Activated T-cell treated with anti-CD3 and anti-CD28 coated beads, Interleukin-2, amount 50 U/mL, for 4 hours (primary cell): ENCODE results near the gene CYB5R2. TPM values are rescaled to one million over a fixed set of nuclear protein-coding genes. Genes with fewer than 3 reads are reported as not detected.

Experiments
- ATAC-seq, 2 donors: fragments of 200-7000 bp; cut with Tn5 transposase; one replicate each; pipeline ENCODE4 v1.10.0; 2021
- DNase-seq: peaks from one replicate; pipeline ENCODE4 v3.0.0-alpha.2; 2020
- H3K27me3 Mint-ChIP-seq: one replicate; pipeline ENCODE4 v1.8.0; 2021; ENCODE audit warnings: low read depth, mixed read lengths
- H3K36me3 Mint-ChIP-seq: one replicate; pipeline ENCODE4 v1.8.0; 2022; ENCODE audit warnings: mixed read lengths; ENCODE audit not compliant: insufficient read depth
- H3K4me1 Mint-ChIP-seq: one replicate; pipeline ENCODE4 v1.8.0; 2021; ENCODE audit warnings: low read depth, mixed read lengths
- H3K4me3 Mint-ChIP-seq: one replicate; pipeline ENCODE4 v1.8.0; 2021; ENCODE audit warnings: mild to moderate bottlenecking, moderate library complexity, mixed read lengths
- H3K9me3 Mint-ChIP-seq: one replicate; pipeline ENCODE4 v1.8.0; 2021; ENCODE audit warnings: mixed read lengths
- total RNA-seq, 3 donors: library from RNA; stranded (reverse); gene quantifications; one replicate each; pipeline ENCODE4 v1.2.1, GENCODE V29; 2021

Gene CYB5R2
- under 1 TPM; 0.63 to 0.71 (median 0.63) TPM for total RNA-seq

DNA sequence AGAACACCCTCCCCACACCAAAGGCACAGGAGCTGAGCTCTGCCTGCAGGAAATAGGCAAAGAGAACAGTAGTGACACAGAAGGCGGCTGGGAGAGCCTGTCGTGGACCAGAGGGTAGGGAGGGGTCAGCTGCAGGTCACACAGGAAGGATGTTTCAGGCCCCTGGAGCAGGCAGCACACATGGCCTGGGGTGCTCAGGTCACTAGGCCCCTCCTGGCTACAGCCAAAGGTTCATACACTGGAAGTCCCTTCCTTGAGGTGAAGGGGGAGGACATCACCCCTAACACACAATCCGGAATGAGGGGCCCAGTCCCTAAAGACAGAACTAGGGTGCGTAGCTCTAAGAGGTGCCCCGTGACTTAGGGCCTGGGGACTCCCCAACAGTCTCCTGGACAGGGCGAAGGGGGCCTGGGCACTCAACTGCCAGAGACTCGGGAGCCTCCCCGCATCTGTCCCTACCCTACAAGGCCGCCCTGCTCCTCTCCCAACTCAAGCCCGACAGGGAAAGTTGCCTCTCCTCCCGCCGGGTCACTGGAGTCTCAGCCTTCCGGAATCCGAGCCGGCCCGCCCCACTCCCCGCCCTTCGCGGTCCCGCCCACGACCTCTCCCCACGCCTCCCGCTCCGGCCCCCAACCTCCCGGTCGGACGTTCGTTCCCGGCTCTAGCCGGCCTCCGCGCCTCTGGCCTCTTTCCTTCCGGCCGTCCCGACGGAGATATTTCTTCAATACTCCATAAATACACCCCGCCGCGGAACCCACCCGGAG, at the start of gene CYB5R2:
Gene CYB5R2 (minus strand): TSS at position 541 of the 764 bp plus-strand sequence. CDS start 675 bp downstream, outside the sequence.
- no peaks in the 10 kb centered on the region for H3K9me3 Mint-ChIP-seq
- no peaks in the 10 kb centered on the region for H3K36me3 Mint-ChIP-seq
- ATAC-seq (peak; percentile 4 to 13), DNase-seq (no peak)
- peaks cover 8% of the 10 kb centered on the region for H3K4me1 Mint-ChIP-seq
- H3K27me3 Mint-ChIP-seq = peaks cover 50% of the 10 kb centered on the region
- peak within 1 kb of the TSS; percentile 62 for H3K4me3 Mint-ChIP-seq

DNA sequence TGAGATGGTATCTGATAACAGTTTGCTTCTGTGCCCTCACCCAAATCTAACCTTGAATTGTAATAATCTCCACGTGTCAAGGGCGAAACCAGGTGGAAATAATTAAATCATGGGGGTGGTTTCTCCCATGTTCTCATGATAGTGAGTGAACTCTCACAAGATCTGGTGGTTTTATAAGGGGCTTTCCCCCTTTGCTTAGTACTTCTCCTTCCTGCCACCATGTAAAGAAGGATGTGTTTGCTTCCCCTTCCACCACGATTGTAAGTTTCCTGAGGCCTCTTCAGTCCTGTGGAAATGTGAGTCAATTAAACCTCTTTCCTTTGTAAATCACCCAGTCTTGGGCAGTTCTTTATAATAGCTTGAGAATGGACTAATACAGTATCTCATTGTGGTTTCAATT, 41.5 kb upstream of the CYB5R2 start:
- no peak for DNase-seq

DNA sequence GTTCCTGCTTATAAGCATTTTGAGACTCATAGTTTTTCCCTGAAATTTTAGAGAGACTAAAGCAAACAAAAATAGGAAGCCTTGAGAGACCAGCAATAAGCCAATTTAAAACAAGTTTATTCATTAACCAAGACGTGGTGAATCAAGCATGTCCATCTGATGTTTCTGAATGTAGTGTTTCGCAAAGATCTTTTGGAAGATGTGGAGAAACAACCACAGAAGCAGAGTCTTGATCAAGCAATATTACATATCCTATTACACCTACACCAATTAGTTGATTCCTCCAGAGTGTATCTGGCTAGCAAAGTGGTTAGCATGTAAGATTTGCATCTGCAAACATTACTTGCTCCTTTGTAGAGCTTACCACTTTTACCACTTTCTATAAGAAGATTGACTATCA, 33.1 kb upstream of the CYB5R2 start, which contains the start of gene OVCH2:
Gene OVCH2 (minus strand): TSS at position 101 of the 400 bp plus-strand sequence. CDS start 83 bp downstream, at position 18.
- H3K4me3 Mint-ChIP-seq = no peak within 1 kb of the TSS

More for the DNA sequence above, 41.5 kb upstream of the CYB5R2 start:
- no peak for ATAC-seq
- Mint-ChIP-seq H3K4me3 (no peak overlapping the region), H3K9me3 (no peaks in the 10 kb centered on the region), H3K36me3 (no peaks in the 10 kb centered on the region), H3K4me1 (no peaks in the 10 kb centered on the region), H3K27me3 (peaks cover 25% of the 10 kb centered on the region)

DNA sequence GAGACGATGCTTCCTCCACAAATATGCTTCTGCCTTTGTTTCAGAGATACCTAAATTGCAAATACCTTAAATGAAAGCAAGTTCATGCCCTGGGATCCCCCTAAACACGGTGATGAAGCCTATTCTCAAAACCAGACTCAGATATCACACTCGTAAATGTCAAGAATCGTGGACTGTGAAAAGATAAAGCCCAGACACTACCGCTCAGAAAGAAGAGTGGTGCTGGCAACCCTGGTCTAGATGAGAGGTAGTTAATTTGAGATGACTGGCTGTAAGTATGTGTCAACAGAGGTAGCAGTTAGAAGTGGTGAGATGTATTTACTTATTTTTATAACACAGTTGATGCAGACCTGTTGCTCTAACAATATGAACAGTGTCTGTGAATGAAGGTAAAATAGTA, 30.4 kb upstream of the CYB5R2 start:
- DNase-seq = no peak
- H3K4me3 Mint-ChIP-seq = no peak overlapping the region
- H3K9me3 Mint-ChIP-seq = no peaks in the 10 kb centered on the region
- H3K36me3 Mint-ChIP-seq = no peaks in the 10 kb centered on the region
- no peaks in the 10 kb centered on the region for H3K4me1 Mint-ChIP-seq
- peaks cover 23% of the 10 kb centered on the region for H3K27me3 Mint-ChIP-seq
- no peak for ATAC-seq

More for the DNA sequence above, 33.1 kb upstream of the CYB5R2 start, which contains the start of gene OVCH2:
- Mint-ChIP-seq H3K36me3 (no peaks in the 10 kb centered on the region), H3K27me3 (peaks cover 33% of the 10 kb centered on the region), H3K9me3 (no peaks in the 10 kb centered on the region), H3K4me1 (no peaks in the 10 kb centered on the region)
- no peak for ATAC-seq
- DNase-seq = no peak

DNA sequence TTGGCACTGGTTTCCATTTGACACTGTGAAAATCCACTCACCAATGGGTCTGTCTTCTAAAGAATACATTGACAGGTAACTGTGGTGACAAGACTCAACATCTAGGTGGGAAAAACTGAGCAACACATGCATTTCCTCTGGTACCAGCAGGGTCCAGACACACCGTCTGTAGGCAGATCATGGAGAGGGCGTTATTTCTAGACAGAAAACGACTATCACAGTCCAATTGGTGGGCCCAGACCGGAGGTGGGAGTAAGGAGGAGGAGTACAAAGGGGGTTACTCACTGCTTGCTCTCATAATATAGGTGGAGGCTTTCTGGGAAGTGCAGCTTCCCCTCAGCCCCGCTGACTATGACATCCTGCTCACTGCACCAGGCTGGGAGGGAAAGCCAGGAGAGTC, 23.1 kb upstream of the CYB5R2 start:
- no peak for DNase-seq
- no peaks in the 10 kb centered on the region for H3K9me3 Mint-ChIP-seq
- H3K36me3 Mint-ChIP-seq = no peaks in the 10 kb centered on the region
- H3K4me3 Mint-ChIP-seq = no peak overlapping the region
- no peaks in the 10 kb centered on the region for H3K4me1 Mint-ChIP-seq
- ATAC-seq = peak; percentile 71 to 76
- peaks cover 29% of the 10 kb centered on the region for H3K27me3 Mint-ChIP-seq

DNA sequence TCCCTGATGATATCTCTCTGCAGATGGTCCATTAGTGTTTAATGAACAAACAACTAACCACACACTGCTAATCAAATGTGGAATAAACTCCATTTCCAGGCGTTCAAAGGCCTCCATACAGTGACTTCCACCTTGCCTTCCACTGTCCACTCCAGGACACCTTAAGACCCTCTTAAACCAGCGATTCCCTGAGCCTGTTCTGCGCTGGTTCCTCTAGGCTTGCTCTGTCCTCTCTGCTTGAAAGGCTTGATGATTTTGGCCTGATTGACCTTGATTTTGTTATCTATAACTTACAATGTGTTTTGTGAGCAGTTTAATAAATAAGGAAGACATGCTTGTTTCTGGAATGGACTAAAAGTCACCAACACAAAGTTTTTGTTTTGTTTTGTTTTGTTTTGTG, 20.9 kb upstream of the CYB5R2 start:
- no peaks in the 10 kb centered on the region for H3K4me1 Mint-ChIP-seq
- no peak for ATAC-seq
- DNase-seq = no peak
- no peaks in the 10 kb centered on the region for H3K9me3 Mint-ChIP-seq
- no peak overlapping the region for H3K4me3 Mint-ChIP-seq
- H3K36me3 Mint-ChIP-seq = no peaks in the 10 kb centered on the region
- H3K27me3 Mint-ChIP-seq = peaks cover 29% of the 10 kb centered on the region

DNA sequence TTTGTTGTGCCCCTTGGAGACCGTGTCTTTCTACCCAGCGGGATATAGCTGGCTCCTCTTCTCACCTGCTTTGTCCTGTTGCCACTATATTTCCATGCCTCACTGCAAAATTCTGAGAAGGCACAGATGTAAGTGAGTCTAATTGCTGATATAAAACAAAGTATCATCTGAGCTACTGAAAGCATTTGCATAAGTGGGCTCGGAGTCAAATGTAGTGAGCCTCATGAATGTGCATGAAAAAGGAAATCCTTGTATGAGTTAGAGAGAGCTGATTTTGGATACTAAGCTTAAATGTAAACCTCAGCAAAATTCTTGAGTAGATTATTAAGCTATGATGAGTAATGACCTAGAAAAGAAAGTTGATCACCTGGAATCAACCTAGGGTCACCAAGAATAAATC, 19.1 kb upstream of the CYB5R2 start:
- DNase-seq = no peak
- Mint-ChIP-seq H3K27me3 (peaks cover 28% of the 10 kb centered on the region), H3K36me3 (no peaks in the 10 kb centered on the region), H3K4me3 (no peak overlapping the region), H3K9me3 (no peaks in the 10 kb centered on the region), H3K4me1 (no peaks in the 10 kb centered on the region)
- ATAC-seq = no peak

DNA sequence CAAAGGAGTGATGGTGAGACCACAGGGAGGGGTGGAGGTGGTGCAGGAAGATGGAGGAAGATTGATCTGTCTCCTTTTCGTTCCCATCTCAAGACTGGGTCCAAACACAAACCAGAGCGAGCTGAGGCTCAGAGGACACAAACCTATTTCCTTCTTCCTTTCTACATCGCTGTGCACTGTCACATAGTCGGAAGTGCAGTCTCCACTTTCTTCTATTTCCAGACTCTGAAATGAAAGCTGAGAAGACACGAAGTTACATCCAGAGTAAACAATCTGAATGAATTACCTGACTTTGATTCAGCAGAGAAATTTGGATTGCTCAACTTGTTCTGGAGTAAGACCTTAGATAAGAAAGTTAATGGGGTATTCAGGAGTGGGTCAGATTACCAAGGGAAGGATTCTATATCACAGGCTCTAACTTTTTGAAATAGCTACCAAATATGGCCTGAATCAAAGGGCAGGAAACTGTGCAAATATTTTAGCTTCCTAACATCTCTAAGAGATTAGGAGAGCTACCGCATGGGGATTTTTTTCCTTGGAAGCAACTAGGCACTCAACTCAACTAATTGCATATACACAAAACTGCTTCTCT, 18.6 kb upstream of the CYB5R2 start:
- ATAC-seq (no peak), DNase-seq (no peak)
- Mint-ChIP-seq H3K36me3 (no peaks in the 10 kb centered on the region), H3K9me3 (no peaks in the 10 kb centered on the region), H3K4me1 (no peaks in the 10 kb centered on the region), H3K27me3 (peaks cover 28% of the 10 kb centered on the region), H3K4me3 (no peak overlapping the region)

DNA sequence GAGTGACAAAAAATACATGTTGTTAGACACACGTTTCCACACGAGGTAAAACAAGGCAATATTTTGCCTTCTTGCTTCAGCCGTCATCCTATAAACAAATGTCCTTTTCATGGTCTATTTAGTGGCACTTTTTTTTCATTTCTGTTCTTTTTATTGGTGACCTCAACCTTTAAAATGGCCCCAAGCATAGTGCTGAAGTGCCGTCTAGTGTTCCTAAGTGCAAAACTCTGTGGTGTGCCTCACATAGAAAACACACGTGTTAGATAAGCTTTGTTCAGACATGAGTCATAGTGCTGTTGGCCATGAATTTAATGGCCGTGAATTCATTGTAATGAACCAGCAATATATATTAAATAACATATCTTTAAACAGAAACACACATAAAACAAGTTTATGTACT, 17.3 kb upstream of the CYB5R2 start:
- H3K36me3 Mint-ChIP-seq = no peaks in the 10 kb centered on the region
- ATAC-seq = no peak
- DNase-seq = no peak
- no peaks in the 10 kb centered on the region for H3K4me1 Mint-ChIP-seq
- H3K9me3 Mint-ChIP-seq = no peaks in the 10 kb centered on the region
- no peak overlapping the region for H3K4me3 Mint-ChIP-seq
- H3K27me3 Mint-ChIP-seq = peaks cover 31% of the 10 kb centered on the region

DNA sequence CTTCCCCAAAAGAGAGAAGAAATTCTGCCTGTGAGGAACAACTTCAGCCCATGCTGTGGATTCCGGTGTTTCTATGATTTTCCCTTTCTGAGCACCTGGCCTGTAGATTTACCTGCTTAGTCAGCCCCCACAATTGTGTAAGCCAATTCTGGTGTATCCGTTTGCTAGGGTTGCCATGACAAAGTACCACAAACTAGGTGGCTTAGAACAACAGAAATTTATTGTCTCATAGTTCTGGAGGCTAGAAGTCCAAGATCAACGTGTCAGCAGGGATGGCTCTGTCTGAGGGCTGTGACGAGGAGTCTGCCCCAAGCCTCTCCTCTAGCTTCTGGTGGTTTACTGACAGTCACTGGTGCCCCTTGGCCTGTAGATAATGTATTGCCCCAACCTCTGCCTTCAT, 15.9 kb upstream of the CYB5R2 start:
- Mint-ChIP-seq H3K4me3 (no peak overlapping the region), H3K9me3 (no peaks in the 10 kb centered on the region), H3K36me3 (no peaks in the 10 kb centered on the region), H3K27me3 (peaks cover 32% of the 10 kb centered on the region), H3K4me1 (no peaks in the 10 kb centered on the region)
- DNase-seq = no peak
- no peak for ATAC-seq

DNA sequence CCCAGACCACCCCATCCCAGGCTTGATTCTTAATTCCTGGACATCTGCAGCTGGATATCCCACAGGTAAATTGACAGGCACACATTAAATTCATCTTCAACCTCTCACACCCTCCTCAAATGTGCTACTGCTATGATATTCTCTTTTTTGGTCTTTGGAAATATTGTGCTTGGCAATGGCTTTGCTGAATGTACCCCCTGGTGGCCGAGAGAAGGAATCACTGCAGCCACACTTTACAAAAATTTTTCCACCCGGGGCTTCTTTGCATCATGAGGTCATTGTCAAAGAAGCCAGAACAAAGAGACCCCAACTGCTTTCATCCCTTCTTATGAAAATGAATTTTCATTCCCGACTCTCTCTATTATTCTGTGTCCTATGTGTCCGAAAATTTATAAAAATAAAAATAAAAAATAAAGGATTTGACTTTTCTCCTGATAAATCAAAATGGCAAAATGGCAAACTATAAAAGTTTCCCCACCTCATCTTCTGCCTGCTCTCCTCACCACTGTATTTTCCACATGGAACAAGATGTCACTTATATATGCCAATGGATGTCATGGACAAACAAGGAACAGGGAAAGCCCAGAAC, 15.0 kb upstream of the CYB5R2 start:
- ATAC-seq (no peak), DNase-seq (no peak)
- no peak overlapping the region for H3K4me3 Mint-ChIP-seq
- H3K4me1 Mint-ChIP-seq = no peaks in the 10 kb centered on the region
- H3K36me3 Mint-ChIP-seq = no peaks in the 10 kb centered on the region
- peaks cover 23% of the 10 kb centered on the region for H3K27me3 Mint-ChIP-seq
- no peaks in the 10 kb centered on the region for H3K9me3 Mint-ChIP-seq

DNA sequence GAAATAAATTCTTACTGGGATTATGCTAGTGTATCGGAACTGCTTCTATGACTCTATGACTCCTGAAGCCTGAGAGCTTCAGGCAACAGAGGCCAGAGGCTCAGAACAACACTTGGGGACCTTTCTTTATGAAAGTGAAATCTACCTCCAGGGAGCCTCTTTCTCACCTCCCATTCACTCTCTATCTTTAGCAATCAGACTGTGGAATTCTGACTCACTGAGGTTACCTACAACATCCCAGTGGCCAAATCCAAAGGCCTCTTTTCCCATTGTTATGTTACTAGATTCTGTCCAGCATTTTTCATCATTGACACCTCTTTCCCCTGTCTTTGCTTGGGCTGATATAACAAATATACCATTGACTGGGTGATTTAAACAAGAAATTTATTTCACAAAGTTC, 14.1 kb upstream of the CYB5R2 start:
- no peaks in the 10 kb centered on the region for H3K9me3 Mint-ChIP-seq
- ATAC-seq (no peak), DNase-seq (no peak)
- H3K4me3 Mint-ChIP-seq = no peak overlapping the region
- no peaks in the 10 kb centered on the region for H3K4me1 Mint-ChIP-seq
- H3K27me3 Mint-ChIP-seq = peaks cover 18% of the 10 kb centered on the region
- H3K36me3 Mint-ChIP-seq = no peaks in the 10 kb centered on the region

DNA sequence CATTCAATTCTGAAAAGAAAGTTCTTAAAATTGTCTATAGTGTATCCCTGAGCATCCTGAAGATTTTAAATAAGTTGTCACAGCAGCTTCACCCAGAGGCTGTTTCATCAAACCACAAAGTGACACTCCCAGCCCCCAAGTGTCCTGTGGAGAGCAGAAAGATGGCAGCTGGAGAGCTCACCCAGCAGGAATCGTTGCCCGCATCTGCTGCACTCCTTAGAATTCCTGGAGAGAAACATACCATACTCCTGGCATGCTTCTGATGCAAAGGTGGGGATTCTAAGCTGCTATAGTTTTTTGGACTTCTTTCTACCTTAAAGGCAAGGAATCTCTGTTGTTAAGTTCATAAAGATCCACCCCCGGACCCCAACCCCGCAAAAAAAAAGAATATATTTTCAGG, 13.5 kb upstream of the CYB5R2 start:
- H3K36me3 Mint-ChIP-seq = no peaks in the 10 kb centered on the region
- H3K27me3 Mint-ChIP-seq = peaks cover 13% of the 10 kb centered on the region
- H3K4me1 Mint-ChIP-seq = no peaks in the 10 kb centered on the region
- no peak overlapping the region for H3K4me3 Mint-ChIP-seq
- ATAC-seq = no peak
- no peaks in the 10 kb centered on the region for H3K9me3 Mint-ChIP-seq
- no peak for DNase-seq

DNA sequence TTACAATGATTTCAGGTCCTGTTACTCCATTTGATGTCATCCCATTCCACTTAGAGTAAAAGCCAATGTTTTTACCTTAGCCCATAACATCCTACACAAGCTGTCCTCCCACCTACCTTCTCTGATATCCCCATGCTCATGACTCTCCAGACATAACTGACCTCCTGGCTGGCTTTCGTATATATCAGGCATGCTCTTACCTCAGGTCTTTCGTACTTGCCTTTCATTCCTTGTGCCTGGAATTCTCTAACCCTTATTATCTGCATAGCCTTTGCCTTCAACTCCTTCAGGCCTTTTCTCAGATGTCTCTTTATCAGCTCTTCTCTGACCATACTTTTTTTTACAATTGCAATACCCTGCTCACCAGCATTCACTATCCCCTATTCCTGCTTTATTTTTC, 10.3 kb upstream of the CYB5R2 start:
- H3K9me3 Mint-ChIP-seq = no peaks in the 10 kb centered on the region
- H3K36me3 Mint-ChIP-seq = no peaks in the 10 kb centered on the region
- no peaks in the 10 kb centered on the region for H3K4me1 Mint-ChIP-seq
- peaks cover 21% of the 10 kb centered on the region for H3K27me3 Mint-ChIP-seq
- H3K4me3 Mint-ChIP-seq = no peak overlapping the region
- no peak for DNase-seq
- no peak for ATAC-seq

DNA sequence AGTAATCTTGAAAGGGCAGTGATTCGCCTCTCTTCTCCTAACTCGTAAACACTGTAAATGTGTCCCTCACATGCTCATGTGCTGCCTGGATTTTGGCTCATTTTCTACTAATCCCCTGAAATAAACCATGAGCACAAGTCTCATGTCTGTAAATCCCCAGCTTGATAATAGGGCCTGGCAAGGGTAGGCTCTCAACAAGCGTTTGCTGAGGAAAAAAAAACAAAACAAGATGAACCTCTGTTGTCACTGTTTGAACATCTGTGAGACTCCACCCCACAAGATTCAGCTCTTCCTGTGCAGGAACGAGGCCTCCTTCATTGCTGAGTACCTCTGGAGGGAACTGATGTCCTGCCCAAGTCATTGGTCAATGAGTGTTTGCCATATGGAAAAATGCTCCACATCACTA, 4.5 kb upstream of the CYB5R2 start:
- Mint-ChIP-seq H3K36me3 (no peaks in the 10 kb centered on the region), H3K27me3 (peaks cover 53% of the 10 kb centered on the region), H3K4me3 (no peak overlapping the region), H3K4me1 (peaks cover 8% of the 10 kb centered on the region), H3K9me3 (no peaks in the 10 kb centered on the region)
- ATAC-seq (no peak), DNase-seq (no peak)
